ENCODE data around the gene RAD9B.

The RAD9B gene

GRCh38 chr12:110513842-110514241, 11.7 kb downstream of the RAD9B start:
- TF ChIP-seq GATA3 (IDR thresholded peaks at IDR 0.05; ENCODE audit: low read depth, low read length): no peak
- no peak for TF ChIP-seq GATA2 (IDR thresholded peaks at IDR 0.05; ENCODE audit: low read depth, low read length)

DNA sequence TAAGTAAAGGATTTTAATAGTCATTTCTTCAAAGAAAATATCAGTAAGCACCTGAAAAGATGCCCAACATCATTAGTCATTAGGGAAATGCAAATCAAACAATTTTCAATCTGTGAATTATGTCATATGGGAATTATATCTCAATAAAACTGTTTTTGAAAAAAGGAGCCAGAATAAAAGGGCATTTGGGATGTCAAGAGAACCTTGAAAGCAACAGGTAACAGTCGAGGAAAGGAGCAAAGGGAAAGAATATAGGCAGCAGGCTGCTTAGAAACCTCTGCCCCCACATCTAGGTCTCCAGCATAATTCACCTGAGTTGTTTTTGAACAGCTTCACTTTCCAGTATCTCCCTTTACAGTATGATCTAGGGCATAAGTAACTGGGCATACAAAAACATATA, 12.2 kb downstream of the RAD9B start:
- TF ChIP-seq GATA3 (IDR thresholded peaks at IDR 0.05; ENCODE audit: low read depth, low read length) (no peak), GATA2 (IDR thresholded peaks at IDR 0.05; ENCODE audit: low read depth, low read length) (no peak)

- TF ChIP-seq GATA2 (IDR thresholded peaks at IDR 0.05; ENCODE audit: low read depth, low read length): no peak
- TF ChIP-seq GATA3 (IDR thresholded peaks at IDR 0.05; ENCODE audit: low read depth, low read length): no peak
These were observed 14.9 kb downstream of the RAD9B start for GRCh38 chr12:110516995-110517394.

DNA sequence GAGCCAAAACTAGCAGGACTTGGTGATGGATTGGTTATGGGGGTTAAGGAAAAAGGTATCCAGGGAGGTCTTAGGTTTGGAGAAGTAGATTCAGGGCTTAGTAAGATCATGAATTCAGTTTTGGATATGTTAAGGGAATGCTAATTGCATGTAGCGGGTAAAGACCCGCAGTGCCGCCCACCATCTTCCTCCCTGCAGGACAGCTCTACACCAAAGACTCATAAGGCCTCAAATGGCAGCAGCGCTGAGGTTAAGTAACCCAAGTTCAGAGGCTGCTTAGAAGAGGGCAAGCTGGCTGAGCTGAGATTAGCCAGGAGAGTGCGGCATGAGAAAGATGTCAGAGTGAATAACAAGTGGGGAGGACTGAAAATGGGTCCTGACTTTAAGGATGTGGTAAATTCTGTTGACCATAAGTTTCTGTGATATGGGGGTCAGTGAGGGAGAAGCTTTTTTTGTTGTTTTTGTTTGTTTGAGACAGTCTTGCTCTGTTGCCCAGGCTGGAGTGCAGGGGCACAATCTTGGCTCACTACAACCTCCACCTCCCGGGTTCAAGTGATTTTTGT, 26.2 kb downstream of the RAD9B start:
- no peak for TF ChIP-seq GATA2 (IDR thresholded peaks at IDR 0.05; ENCODE audit: low read depth, low read length)
- no peak for TF ChIP-seq GATA3 (IDR thresholded peaks at IDR 0.05; ENCODE audit: low read depth, low read length)

DNA sequence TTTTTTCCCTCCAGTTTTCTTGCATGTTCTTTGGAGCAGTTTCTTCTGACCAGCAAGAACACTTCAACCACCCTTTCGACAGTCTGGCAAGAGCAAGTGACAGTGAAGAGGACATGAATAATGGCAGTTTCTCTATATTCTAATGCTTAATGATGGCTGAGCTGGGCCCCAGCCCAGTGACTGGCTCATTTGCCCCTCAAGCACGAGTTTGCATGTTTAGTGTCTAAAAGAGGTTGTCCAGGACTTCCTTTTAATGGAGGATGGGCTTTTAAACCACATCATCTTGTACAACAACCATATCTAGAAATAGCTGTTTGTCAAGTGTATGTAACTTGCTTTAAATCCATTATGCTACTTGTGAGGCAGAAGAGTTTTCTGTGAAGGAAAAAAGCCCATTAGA, 28.4 kb downstream of the RAD9B start:
- no peak for TF ChIP-seq GATA3 (IDR thresholded peaks at IDR 0.05; ENCODE audit: low read depth, low read length)
- no peak for TF ChIP-seq GATA2 (IDR thresholded peaks at IDR 0.05; ENCODE audit: low read depth, low read length)

- TF ChIP-seq GATA2 (IDR thresholded peaks at IDR 0.05; ENCODE audit: low read depth, low read length) (no peak), GATA3 (IDR thresholded peaks at IDR 0.05; ENCODE audit: low read depth, low read length) (no peak)
These were observed 29.7 kb downstream of the RAD9B start for GRCh38 chr12:110531741-110532333.

DNA sequence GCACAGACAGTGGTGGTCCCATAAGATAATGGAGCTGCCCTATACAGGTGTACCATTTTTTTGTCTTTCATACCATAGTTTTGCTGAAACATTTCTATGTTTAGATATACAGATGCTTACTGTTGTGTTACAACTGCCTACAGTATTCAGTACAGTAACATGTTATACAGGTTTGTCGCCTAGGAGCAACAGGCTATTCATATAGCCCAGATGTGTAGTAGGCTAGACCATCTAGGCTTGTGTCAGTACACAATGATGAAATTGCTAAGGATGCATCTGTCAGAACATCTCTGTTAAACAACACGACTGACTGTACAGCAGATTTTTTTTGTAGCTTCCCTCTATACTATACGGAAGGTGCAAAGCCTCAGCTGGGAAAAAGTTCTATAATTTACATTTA, 30.5 kb downstream of the RAD9B start:
- TF ChIP-seq GATA3 (IDR thresholded peaks at IDR 0.05; ENCODE audit: low read depth, low read length) (no peak), GATA2 (IDR thresholded peaks at IDR 0.05; ENCODE audit: low read depth, low read length) (no peak)

- TF ChIP-seq GATA3 (IDR thresholded peaks at IDR 0.05; ENCODE audit: low read depth, low read length) (no peak), GATA2 (IDR thresholded peaks at IDR 0.05; ENCODE audit: low read depth, low read length) (no peak)
These were observed 31.5 kb downstream of the RAD9B start for GRCh38 chr12:110533607-110534006.

DNA sequence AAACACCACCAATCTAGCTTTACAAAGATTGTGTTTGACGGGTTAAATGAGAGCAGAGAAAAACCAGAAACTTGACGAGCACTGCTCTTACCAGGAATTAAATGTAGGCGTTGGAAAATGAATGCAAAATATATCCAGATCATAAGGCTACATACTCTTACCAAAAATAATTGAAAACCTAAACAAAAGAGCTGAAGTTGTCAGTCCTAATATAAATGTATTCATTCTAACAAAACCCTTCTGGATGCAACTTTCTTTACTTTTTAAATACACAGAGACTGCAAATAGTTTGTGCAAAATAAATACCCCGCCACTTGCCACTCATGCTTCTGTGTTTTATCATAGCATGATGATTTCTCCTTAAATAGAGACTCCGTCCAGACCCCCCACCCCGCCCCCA, 32.7 kb downstream of the RAD9B start:
- no peak for TF ChIP-seq GATA2 (IDR thresholded peaks at IDR 0.05; ENCODE audit: low read depth, low read length)
- no peak for TF ChIP-seq GATA3 (IDR thresholded peaks at IDR 0.05; ENCODE audit: low read depth, low read length)

DNA sequence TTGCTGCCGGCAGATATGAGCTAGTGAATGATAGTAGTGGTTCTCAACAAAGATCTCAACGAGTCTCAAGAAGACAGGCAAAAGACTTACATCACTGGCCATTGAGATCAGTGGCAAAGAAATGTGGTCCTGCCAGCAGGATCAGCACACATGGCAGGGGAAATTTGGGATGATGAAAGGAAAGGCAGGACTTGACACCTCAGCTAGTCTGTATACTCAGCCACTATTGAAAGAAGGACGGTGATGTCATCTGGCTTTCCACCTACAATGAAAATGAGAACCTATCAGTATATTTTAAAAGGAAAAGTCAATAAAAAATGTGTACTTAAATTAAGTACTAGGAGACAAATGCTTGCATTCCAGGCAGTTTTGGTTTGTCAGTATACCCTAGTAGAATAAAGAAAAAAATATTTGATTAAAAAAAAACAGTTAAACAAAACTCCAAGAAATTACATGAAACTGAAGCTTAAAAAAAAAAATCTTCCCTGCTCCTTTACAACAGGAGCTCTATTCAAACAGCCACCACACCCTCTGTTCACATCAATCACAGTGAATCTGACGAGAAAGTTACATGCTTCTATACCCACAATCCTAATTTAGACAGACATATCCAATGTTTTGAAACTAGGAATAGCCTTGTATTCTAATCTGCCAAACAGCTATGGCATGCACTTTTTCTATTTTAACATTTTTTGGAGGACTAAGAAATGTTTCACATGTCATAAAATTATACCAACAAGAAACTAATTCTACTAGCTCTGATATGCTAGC, 34.9 kb downstream of the RAD9B start:
- TF ChIP-seq GATA2 (IDR thresholded peaks at IDR 0.05; ENCODE audit: low read depth, low read length) (no peak), GATA3 (IDR thresholded peaks at IDR 0.05; ENCODE audit: low read depth, low read length) (no peak)

GRCh38 chr12:110537605-110538409, 35.7 kb downstream of the RAD9B start:
- no peak for TF ChIP-seq GATA2 (IDR thresholded peaks at IDR 0.05; ENCODE audit: low read depth, low read length)
- TF ChIP-seq GATA3 (IDR thresholded peaks at IDR 0.05; ENCODE audit: low read depth, low read length): no peak

GRCh38 chr12:110538869-110539622, 36.9 kb downstream of the RAD9B start:
- TF ChIP-seq GATA3 (IDR thresholded peaks at IDR 0.05; ENCODE audit: low read depth, low read length): no peak
- no peak for TF ChIP-seq GATA2 (IDR thresholded peaks at IDR 0.05; ENCODE audit: low read depth, low read length)

- TF ChIP-seq GATA2 (IDR thresholded peaks at IDR 0.05; ENCODE audit: low read depth, low read length) (no peak), GATA3 (IDR thresholded peaks at IDR 0.05; ENCODE audit: low read depth, low read length) (no peak)
These were observed 37.9 kb downstream of the RAD9B start for GRCh38 chr12:110540048-110540447.

All from SH-SY5Y (cell line).